ENCODE data around the gene NCAPD3.

DNA sequence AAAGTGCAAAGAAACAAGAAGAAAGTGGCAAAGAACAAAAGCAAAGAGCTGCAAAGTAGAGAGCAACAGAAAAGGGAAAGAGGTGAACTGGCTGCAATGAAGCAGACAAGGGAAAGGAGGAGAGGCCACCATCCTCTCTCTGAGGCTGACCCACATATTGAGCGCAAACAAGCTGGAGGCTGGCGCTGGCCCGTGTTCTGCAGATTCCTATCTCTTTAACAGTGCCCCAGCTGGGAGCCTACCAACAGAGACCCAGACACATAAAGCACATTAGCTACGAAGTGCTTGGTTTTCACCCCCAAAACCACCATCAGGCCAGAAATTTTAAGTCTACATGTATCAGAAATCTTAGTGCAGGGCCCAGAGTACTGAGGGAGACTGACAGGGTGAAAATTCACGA is 17.6 kb downstream of the NCAPD3 start:
- TF ChIP-seq, protein P1, sequence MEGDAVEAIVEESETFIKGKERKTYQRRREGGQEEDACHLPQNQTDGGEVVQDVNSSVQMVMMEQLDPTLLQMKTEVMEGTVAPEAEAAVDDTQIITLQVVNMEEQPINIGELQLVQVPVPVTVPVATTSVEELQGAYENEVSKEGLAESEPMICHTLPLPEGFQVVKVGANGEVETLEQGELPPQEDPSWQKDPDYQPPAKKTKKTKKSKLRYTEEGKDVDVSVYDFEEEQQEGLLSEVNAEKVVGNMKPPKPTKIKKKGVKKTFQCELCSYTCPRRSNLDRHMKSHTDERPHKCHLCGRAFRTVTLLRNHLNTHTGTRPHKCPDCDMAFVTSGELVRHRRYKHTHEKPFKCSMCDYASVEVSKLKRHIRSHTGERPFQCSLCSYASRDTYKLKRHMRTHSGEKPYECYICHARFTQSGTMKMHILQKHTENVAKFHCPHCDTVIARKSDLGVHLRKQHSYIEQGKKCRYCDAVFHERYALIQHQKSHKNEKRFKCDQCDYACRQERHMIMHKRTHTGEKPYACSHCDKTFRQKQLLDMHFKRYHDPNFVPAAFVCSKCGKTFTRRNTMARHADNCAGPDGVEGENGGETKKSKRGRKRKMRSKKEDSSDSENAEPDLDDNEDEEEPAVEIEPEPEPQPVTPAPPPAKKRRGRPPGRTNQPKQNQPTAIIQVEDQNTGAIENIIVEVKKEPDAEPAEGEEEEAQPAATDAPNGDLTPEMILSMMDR (IDR thresholded peaks at IDR 0.05) = no peak
- no peak for TF ChIP-seq POLR2A (IDR thresholded peaks at IDR 0.05)

All from esophagus squamous epithelium (tissue), 4 donors.